Peyer's patch (tissue), 4 donors: ENCODE data around the gene LDLRAP1. TPM values are rescaled to one million over a fixed set of nuclear protein-coding genes. Genes with fewer than 3 reads are reported as not detected.

Experiments
- DNase-seq, 3 donors: peaks; one replicate each; pipeline ENCODE4 v3.0.0-alpha.2; 2017 to 2019
- H3K27ac ChIP-seq, 4 donors: fragments of 200-600 bp; sonication (generic); one replicate each; pipeline ENCODE4 v1.5.1; 2016 to 2019
- H3K27me3 ChIP-seq, 2 donors: fragments of 200-600 bp; sonication (generic); one replicate each; pipeline ENCODE4 v1.5.1; 2019
- H3K36me3 ChIP-seq, 3 donors: fragments of 200-600 bp; sonication (generic); one replicate each; pipeline ENCODE4 v1.5.1; 2016 to 2019
- H3K4me1 ChIP-seq, 4 donors: fragments of 200-600 bp; sonication (generic); one replicate each; pipeline ENCODE4 v1.5.1; 2016 to 2019
- H3K4me3 ChIP-seq, 4 donors: fragments of 200-600 bp; sonication (generic); 1 replicate in 3 of 4; 2 replicates in 1 of 4; pipeline ENCODE4 v1.5.1; 2016 to 2019; ENCODE audit warnings: mild to moderate bottlenecking in 1 of 4
- H3K9me3 ChIP-seq, 4 donors: fragments of 200-600 bp; sonication (generic); one replicate each; pipeline ENCODE4 v1.5.1; 2016 to 2019; ENCODE audit warnings: mild to moderate bottlenecking in 1 of 4
- POLR2A ChIP-seq, 2 donors: fragments of 450-650 bp; IDR thresholded peaks; one replicate each; pipeline ENCODE4 v1.5.1; 2017; ENCODE audit warnings: antibody characterized with exemption in 2 of 2, mild to moderate bottlenecking in 2 of 2, moderate library complexity in 2 of 2
- total RNA-seq, 4 donors: library from RNA; depleted of rRNA; stranded (reverse); fragments of >200 nt; gene quantifications; one replicate each; pipeline ENCODE4 v1.1.0, GENCODE V29; 2016
- TF ChIP-seq, protein P1 (sequence below), 6 experiments: fragments of 450-650 bp in 4 of 6; fragments of 200-600 bp in 2 of 6; sonication (generic) in 1 of 6; IDR thresholded peaks; one replicate each; pipeline ENCODE4 v1.5.1; 2017 to 2019; ENCODE audit warnings: antibody characterized with exemption in 6 of 6, mild to moderate bottlenecking in 3 of 6, moderate library complexity in 1 of 6

Gene LDLRAP1
- total RNA-seq, 4 donors from 2014 or later: 20.1 to 24.5 (median 22.7) TPM

DNA sequence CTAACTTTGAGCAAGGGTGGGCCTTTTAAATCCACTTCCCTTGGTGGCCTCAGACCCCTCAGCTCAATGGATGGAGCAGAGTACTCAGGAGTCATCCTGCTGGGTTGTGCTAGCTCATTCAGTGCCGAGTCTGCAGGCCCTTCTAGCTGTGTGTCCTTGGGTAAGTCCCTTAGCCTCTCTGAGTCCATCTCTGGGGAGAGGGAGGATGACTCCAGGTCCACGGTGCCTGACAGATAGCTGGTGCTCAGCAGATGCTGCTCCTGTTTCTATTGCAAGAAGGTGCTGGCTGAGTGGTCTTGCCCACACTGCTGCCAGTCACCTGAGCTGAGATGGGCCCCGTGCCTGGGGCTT is 11.0 kb downstream of the LDLRAP1 start:
- Histone ChIP-seq H3K27ac (no peak overlapping the region), H3K4me1 (peaks cover 12 to 38% (median 20%) of the 10 kb centered on the region in 4 donors), H3K4me3 (no peak overlapping the region), H3K9me3 (no peaks in the 10 kb centered on the region), H3K27me3 (no peaks in the 10 kb centered on the region), H3K36me3 (peaks cover 0 to 10% (median 0%) of the 10 kb centered on the region in 3 donors)
- TF ChIP-seq, protein P1, sequence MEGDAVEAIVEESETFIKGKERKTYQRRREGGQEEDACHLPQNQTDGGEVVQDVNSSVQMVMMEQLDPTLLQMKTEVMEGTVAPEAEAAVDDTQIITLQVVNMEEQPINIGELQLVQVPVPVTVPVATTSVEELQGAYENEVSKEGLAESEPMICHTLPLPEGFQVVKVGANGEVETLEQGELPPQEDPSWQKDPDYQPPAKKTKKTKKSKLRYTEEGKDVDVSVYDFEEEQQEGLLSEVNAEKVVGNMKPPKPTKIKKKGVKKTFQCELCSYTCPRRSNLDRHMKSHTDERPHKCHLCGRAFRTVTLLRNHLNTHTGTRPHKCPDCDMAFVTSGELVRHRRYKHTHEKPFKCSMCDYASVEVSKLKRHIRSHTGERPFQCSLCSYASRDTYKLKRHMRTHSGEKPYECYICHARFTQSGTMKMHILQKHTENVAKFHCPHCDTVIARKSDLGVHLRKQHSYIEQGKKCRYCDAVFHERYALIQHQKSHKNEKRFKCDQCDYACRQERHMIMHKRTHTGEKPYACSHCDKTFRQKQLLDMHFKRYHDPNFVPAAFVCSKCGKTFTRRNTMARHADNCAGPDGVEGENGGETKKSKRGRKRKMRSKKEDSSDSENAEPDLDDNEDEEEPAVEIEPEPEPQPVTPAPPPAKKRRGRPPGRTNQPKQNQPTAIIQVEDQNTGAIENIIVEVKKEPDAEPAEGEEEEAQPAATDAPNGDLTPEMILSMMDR (IDR thresholded peaks at IDR 0.05): no peak
- no peak for TF ChIP-seq POLR2A (IDR thresholded peaks at IDR 0.05)
- no peak for DNase-seq

DNA sequence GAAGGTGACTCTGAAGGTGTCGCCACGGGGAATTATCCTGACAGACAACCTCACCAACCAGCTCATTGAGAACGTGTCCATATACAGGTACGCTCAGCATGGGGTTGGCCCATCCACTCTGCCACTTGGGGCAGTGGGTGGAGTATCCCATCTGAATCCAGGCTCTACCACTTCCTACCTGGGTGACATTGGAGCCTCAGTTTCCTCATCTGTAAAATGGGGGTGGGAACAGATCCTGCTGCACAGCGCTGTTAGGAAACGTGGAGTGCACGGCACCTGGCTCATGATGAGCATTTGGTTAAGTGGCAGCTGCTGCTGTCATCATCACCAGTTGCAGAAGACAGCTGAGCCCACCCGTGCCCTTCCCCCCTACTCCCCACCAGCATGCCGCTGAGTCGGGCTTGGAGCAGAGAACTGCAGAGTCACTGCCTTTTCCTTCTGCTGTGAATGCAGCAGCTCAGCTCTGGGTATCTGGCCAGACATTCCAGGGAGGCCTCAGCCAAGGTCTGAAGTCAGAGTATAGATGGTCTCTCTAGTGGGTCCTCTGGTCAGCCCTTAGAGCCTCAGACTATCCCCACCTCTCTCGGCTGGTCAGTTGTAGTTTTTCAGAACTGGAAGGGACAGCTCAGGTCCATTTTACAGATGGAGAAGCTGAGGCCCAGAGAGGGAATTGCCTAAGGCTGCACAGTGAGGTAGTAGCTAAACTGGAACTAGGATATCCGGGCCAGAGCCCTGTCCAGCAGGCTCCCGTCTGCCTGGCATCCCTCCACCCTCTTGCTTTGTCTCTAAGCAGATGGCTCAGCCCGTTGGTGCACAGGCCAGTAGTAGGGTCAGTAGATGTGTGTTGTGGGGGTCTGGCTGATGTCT is 11.7 kb downstream of the LDLRAP1 start:
- H3K4me3 ChIP-seq: no peak overlapping the region
- DNase-seq: no peak
- no peaks in the 10 kb centered on the region for H3K27me3 ChIP-seq
- H3K27ac ChIP-seq: no peak overlapping the region
- peaks cover 0 to 14% (median 0%) of the 10 kb centered on the region in 3 donors for H3K36me3 ChIP-seq
- TF ChIP-seq POLR2A (IDR thresholded peaks at IDR 0.05): no peak
- TF ChIP-seq, protein P1 (IDR thresholded peaks at IDR 0.05): no peak
- H3K4me1 ChIP-seq: peaks cover 8 to 31% (median 14%) of the 10 kb centered on the region in 4 donors
- H3K9me3 ChIP-seq: no peaks in the 10 kb centered on the region

- H3K27me3 ChIP-seq: no peaks in the 10 kb centered on the region
- no peak overlapping the region for H3K4me3 ChIP-seq
- DNase-seq: no peak
- H3K9me3 ChIP-seq: no peaks in the 10 kb centered on the region
- TF ChIP-seq, protein P1 (IDR thresholded peaks at IDR 0.05): no peak
- no peak for TF ChIP-seq POLR2A (IDR thresholded peaks at IDR 0.05)
- peak overlapping the region in 1 of 4 donors; percentile 31 for H3K27ac ChIP-seq
- H3K36me3 ChIP-seq: peaks cover 0 to 14% (median 0%) of the 10 kb centered on the region in 3 donors
- peaks cover 8 to 30% (median 11%) of the 10 kb centered on the region in 4 donors for H3K4me1 ChIP-seq
Observed at GRCh38 chr1:25555753-25556092, 12.3 kb downstream of the LDLRAP1 start.

DNA sequence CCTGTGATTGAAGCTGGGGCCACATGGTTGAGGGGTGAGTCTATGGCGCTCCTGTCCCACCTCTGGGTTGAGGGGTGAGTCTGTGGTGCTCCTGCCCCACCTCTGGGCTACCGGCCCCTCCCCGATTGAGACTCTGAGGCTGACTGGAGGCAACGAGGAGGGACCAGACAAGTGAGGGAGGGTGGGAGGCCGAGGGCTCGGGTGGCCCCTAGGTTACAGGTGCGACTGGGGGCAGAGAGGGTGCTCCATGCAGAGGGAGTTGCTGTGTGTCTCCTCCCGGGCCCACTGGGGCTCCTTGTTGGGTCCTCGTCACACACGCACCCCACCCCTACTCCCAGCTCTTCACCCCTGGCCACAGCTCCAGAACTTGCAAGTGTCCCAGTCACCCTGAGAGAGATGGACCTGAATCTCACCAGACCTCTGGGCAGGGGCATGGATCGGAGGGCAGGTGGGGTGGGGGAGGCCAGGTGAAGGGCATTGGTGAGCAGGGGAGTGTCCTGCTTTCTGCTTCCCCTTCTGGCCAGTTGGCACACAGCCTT is 12.8 kb downstream of the LDLRAP1 start:
- Histone ChIP-seq H3K27ac (peak overlapping the region in 3 of 4 donors; percentile 26 to 51 (median 31)), H3K27me3 (no peaks in the 10 kb centered on the region), H3K4me3 (no peak overlapping the region), H3K36me3 (peaks cover 0 to 14% (median 0%) of the 10 kb centered on the region in 3 donors), H3K4me1 (peaks cover 8 to 32% (median 12%) of the 10 kb centered on the region in 4 donors), H3K9me3 (no peaks in the 10 kb centered on the region)
- TF ChIP-seq, protein P1 (IDR thresholded peaks at IDR 0.05): no peak
- no peak for DNase-seq

DNA sequence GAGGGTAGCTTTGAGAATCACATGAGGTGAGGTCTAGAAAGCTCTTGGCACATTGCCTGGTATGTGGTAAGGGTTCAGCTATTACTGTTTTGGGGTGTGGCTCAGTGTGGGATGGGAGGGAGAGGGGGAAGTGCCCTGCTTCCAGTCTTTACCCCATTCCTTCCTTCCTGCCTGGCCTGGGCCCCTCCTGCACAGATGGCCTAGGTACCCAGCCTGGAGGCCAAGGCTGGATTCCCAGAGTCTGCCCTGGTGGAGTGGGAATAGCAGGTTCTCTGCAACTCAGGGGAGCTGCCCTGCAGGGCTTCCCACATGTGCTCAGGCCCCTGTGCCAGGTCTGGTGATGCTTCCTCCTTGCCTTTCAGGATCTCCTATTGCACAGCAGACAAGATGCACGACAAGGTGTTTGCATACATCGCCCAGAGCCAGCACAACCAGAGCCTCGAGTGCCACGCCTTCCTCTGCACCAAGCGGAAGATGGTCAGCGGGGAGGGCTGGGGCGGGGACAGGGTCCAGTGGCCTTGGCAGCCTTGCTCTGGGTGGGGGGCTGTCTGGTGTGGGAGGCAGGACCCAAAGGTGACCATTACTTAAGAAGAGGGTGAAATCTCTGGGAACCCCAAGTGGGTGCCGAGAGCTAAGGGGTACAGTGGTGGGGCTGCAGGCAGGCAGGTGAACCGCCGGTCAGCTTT is 13.5 kb downstream of the LDLRAP1 start:
- Histone ChIP-seq H3K4me3 (no peak overlapping the region), H3K36me3 (peaks cover 0 to 14% (median 0%) of the 10 kb centered on the region in 3 donors), H3K4me1 (peaks cover 10 to 40% (median 15%) of the 10 kb centered on the region in 4 donors), H3K27ac (peak overlapping the region in 3 of 4 donors; percentile 26 to 51 (median 31)), H3K9me3 (no peaks in the 10 kb centered on the region), H3K27me3 (no peaks in the 10 kb centered on the region)
- DNase-seq: no peak
- TF ChIP-seq, protein P1 (IDR thresholded peaks at IDR 0.05): no peak
- no peak for TF ChIP-seq POLR2A (IDR thresholded peaks at IDR 0.05)
